CD4-positive, alpha-beta T cell (primary cell): Measurements from ENCODE around the gene WBP1. TPM values are rescaled to one million over a fixed set of nuclear protein-coding genes. Genes with fewer than 3 reads are reported as not detected.

ENCODE experiments used
- ATAC-seq: fragments of 200-7000 bp; cut with Tn5 transposase; one replicate; pipeline ENCODE4 v1.10.0; 2022; ENCODE audit warnings: mild to moderate bottlenecking; ENCODE audit not compliant: poor library complexity
- CTCF ChIA-PET: fragments of 350-600 bp; sonication (Branson Sonifier 250); formaldehyde crosslinking; loops from one replicate; lab custom pipeline; 2021; ENCODE audit warnings: antibody characterized with exemption, inconsistent platforms; lab: Charles Lee
- POLR2A ChIA-PET: fragments of 350-600 bp; sonication (Branson Sonifier 250); formaldehyde crosslinking; loops from one replicate; lab custom pipeline; 2021; ENCODE audit warnings: antibody characterized with exemption, inconsistent platforms; lab: Charles Lee
- DNase-seq, 14 experiments: peaks; one replicate each; pipeline ENCODE4 v3.0.0-alpha.2; 2013 to 2020; ENCODE audit warnings: mixed read lengths in 2 of 14
- H3K27ac ChIP-seq, 2 donors: one replicate each; pipeline versions ENCODE4 v1.5.1 to v1.7.0; 2013; ENCODE audit warnings: low read length in 2 of 2, low read depth in 1 of 2, mild to moderate bottlenecking in 1 of 2
- H3K27me3 ChIP-seq, 2 experiments: 1 replicate in 1 of 2; 2 replicates in 1 of 2; pipeline versions ENCODE4 v1.6.1 to v1.7.0; 2013; ENCODE audit warnings: low read length in 2 of 2, control low read depth in 1 of 2, mild to moderate bottlenecking in 1 of 2, moderate library complexity in 1 of 2; ENCODE audit not compliant: insufficient read depth in 2 of 2, control insufficient read depth in 1 of 2
- H3K36me3 ChIP-seq: one replicate; pipeline ENCODE4 v1.6.1; 2013; ENCODE audit warnings: low read length, control low read depth; ENCODE audit not compliant: insufficient read depth
- H3K4me1 ChIP-seq: one replicate; pipeline ENCODE4 v1.6.1; 2013; ENCODE audit warnings: low read length, control low read depth; ENCODE audit not compliant: insufficient read depth
- H3K4me3 ChIP-seq: one replicate; pipeline ENCODE4 v1.5.1; 2013; ENCODE audit warnings: mild to moderate bottlenecking, low read length, moderate library complexity
- H3K9me3 ChIP-seq, 2 experiments: 1 replicate in 1 of 2; 2 replicates in 1 of 2; pipeline versions ENCODE4 v1.6.1 to v1.7.0; 2013; ENCODE audit warnings: low read length in 2 of 2, mild to moderate bottlenecking in 2 of 2, control low read depth in 1 of 2, moderate library complexity in 1 of 2; ENCODE audit not compliant: control insufficient read depth in 1 of 2, insufficient read depth in 1 of 2
- H3K27ac Mint-ChIP-seq: one replicate; pipeline ENCODE4 v1.8.0; 2020; ENCODE audit warnings: mixed read lengths
- H3K27me3 Mint-ChIP-seq: one replicate; pipeline ENCODE4 v1.8.0; 2021; ENCODE audit warnings: mixed read lengths
- H3K36me3 Mint-ChIP-seq: one replicate; pipeline ENCODE4 v1.8.0; 2021; ENCODE audit warnings: low read depth, mixed read lengths
- H3K4me1 Mint-ChIP-seq: one replicate; pipeline ENCODE4 v1.8.0; 2021; ENCODE audit warnings: low read depth, mixed read lengths
- H3K4me3 Mint-ChIP-seq: one replicate; pipeline ENCODE4 v1.8.0; 2020; ENCODE audit warnings: mild to moderate bottlenecking, mixed read lengths
- H3K9me3 Mint-ChIP-seq: one replicate; pipeline ENCODE4 v1.8.0; 2020; ENCODE audit warnings: mixed read lengths
- intact Hi-C, 2 experiments: fragments of 100-400 bp; cut with DNase I in 1 of 2; cut with micrococcal nuclease in 1 of 2; formaldehyde crosslinking; loops; one replicate each; pipeline versions ENCODE4 v1.15.1 to v1.9.0; 2023 to 2025; cut with DNase I, micrococcal nuclease
- total RNA-seq, 174 experiments: library from RNA in 2 of 174; stranded (reverse) in 2 of 174; gene quantifications; one replicate each; pipeline ENCODE4 v1.2.3 and lab custom pipeline; 2021 to 2026
- TF ChIP-seq, protein P1 (sequence below): fragments of 200-600 bp; IDR thresholded peaks from one replicate; pipeline ENCODE4 v1.8.0; 2022; ENCODE audit warnings: antibody characterized with exemption, mild to moderate bottlenecking

WBP1 gene
- total RNA-seq, 2 experiments from 2014 or later, result 79.1 to 80.5 TPM

- Histone ChIP-seq H3K36me3 (peaks cover 66% of the 10 kb centered on the region), H3K4me1 (peaks cover 4% of the 10 kb centered on the region), H3K4me3 (no peak overlapping the region), H3K9me3 (no peaks in the 10 kb centered on the region), H3K27ac (no peak overlapping the region), H3K27me3 (no peaks in the 10 kb centered on the region)
- H3K27me3 Mint-ChIP-seq, result no peaks in the 10 kb centered on the region
- ATAC-seq (no peak), DNase-seq (no peak)
- H3K36me3 Mint-ChIP-seq, result peaks cover 78% of the 10 kb centered on the region
- TF ChIP-seq, protein P1, sequence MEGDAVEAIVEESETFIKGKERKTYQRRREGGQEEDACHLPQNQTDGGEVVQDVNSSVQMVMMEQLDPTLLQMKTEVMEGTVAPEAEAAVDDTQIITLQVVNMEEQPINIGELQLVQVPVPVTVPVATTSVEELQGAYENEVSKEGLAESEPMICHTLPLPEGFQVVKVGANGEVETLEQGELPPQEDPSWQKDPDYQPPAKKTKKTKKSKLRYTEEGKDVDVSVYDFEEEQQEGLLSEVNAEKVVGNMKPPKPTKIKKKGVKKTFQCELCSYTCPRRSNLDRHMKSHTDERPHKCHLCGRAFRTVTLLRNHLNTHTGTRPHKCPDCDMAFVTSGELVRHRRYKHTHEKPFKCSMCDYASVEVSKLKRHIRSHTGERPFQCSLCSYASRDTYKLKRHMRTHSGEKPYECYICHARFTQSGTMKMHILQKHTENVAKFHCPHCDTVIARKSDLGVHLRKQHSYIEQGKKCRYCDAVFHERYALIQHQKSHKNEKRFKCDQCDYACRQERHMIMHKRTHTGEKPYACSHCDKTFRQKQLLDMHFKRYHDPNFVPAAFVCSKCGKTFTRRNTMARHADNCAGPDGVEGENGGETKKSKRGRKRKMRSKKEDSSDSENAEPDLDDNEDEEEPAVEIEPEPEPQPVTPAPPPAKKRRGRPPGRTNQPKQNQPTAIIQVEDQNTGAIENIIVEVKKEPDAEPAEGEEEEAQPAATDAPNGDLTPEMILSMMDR, result no peak
- peaks cover 4% of the 10 kb centered on the region for H3K4me1 Mint-ChIP-seq
- no peak overlapping the region for H3K4me3 Mint-ChIP-seq
- H3K27ac Mint-ChIP-seq, result no peak overlapping the region
- ChIA-PET CTCF (no interaction called here), POLR2A (interaction anchor here (0.7 to 0.9 kb wide), 3 partner anchors 15 to 34 kb away, joined by 3 read pairs; partner anchors contain the start of gene INO80B)
- no peaks in the 10 kb centered on the region for H3K9me3 Mint-ChIP-seq
- intact Hi-C loops, result no loop called here
Observed at GRCh38 chr2:74488643-74489481, 30.6 kb downstream of the WBP1 start.

GRCh38 chr2:74489906-74490305 is 31.7 kb downstream of the WBP1 start:
- ChIA-PET CTCF (no interaction called here), POLR2A (no interaction called here)
- Mint-ChIP-seq H3K36me3 (peaks cover 79% of the 10 kb centered on the region), H3K4me1 (peaks cover 4% of the 10 kb centered on the region), H3K4me3 (peak overlapping the region; percentile 20), H3K27ac (no peak overlapping the region), H3K27me3 (no peaks in the 10 kb centered on the region), H3K9me3 (no peaks in the 10 kb centered on the region)
- intact Hi-C loops, result no loop called here
- no peak for ATAC-seq
- H3K27ac ChIP-seq, result no peak overlapping the region
- H3K4me1 ChIP-seq, result no peaks in the 10 kb centered on the region
- DNase-seq, result no peak
- no peak overlapping the region for H3K4me3 ChIP-seq
- no peaks in the 10 kb centered on the region for H3K27me3 ChIP-seq
- H3K36me3 ChIP-seq, result peaks cover 69% of the 10 kb centered on the region
- TF ChIP-seq, protein P1, result no peak
- H3K9me3 ChIP-seq, result no peaks in the 10 kb centered on the region

- no peak overlapping the region for H3K27ac ChIP-seq
- H3K27me3 ChIP-seq, result no peaks in the 10 kb centered on the region
- Mint-ChIP-seq H3K27me3 (no peaks in the 10 kb centered on the region), H3K36me3 (peaks cover 61% of the 10 kb centered on the region), H3K9me3 (no peaks in the 10 kb centered on the region), H3K4me3 (no peak overlapping the region), H3K27ac (no peak overlapping the region), H3K4me1 (no peaks in the 10 kb centered on the region)
- no peaks in the 10 kb centered on the region for H3K4me1 ChIP-seq
- CTCF ChIA-PET, result no interaction called here
- intact Hi-C loops, result no loop called here
- no peaks in the 10 kb centered on the region for H3K9me3 ChIP-seq
- TF ChIP-seq, protein P1, result no peak
- ATAC-seq (no peak), DNase-seq (no peak)
- POLR2A ChIA-PET, result no interaction called here
- H3K36me3 ChIP-seq, result peaks cover 56% of the 10 kb centered on the region
- no peak overlapping the region for H3K4me3 ChIP-seq
Observed at GRCh38 chr2:74491648-74492544, 33.7 kb downstream of the WBP1 start.
